Measurements from ENCODE around the gene KCTD18.

Gene KCTD18
- 14.6 to 35.6 (median 23.6) reads per million in 17 experiments for total RNA-seq

DNA sequence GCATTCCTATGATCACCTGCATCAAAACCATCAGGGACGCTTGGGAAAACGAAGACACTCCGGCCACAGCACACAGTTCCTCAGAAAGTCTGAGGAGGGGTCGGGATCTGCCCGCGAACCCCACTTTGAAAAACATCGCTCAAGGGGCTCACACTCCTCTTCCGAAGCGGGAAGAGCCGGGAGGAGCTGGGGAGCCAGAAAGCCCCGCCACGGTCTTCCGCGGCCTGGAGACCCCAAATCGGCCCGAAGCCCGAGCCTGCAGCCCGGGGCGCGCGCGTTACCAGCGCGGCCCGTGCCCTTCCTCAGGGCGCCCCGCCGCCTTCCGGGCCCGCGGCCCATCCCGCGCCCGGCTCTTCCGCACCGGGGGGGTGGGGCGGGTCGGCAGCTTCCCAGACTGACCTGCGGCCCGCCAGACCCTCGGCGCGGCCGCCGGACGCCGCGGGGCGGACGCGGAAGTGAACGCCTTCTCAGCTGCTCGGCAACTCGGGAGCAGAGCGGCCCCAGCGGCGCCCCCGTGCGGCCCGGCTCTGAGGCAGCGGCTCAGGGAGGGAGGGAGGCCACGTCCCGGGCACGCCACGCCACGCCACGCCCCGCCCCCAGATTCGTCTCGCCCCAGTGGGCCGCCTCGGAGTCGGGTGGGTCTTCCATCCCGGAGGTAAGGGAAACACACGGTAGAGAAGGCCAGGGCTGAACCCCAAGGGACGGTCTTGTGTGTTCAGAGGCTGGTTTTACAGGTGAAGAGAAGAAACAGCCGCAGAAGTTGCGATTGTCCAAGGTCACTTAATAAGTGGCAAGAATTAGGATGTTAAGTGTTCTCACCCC, at the start of gene KCTD18:
Gene KCTD18 (minus strand): TSS at position 457 of the 822 bp plus-strand sequence. CDS start 3,052 bp downstream, outside the sequence.
- peak; percentile 92 to 97 (median 96) for DNase-seq

GRCh38 chr2:200540793-200541192, 30.9 kb upstream of the KCTD18 start:
- no peak for DNase-seq

DNA sequence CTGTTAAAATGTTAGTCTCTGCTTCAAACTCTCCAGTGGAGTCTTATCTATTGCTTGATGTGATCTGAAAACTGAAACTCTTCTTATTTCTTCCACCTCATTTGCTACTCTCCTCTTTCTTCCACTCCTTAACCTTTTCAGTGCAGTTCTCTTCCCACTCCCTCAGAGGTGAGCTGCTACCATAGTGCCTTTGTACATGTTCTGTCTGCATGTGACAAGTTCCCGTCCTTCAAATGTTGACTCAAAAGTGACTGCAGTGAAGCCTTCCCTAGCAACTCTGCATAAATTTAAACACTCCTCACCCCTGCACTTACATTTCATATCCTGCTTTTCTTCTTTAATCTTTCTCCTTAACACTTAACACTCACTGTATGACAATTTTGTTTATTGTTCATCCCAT, 28.3 kb upstream of the KCTD18 start:
- DNase-seq: no peak

- DNase-seq: no peak
Observed at GRCh38 chr2:200534572-200534971, 24.7 kb upstream of the KCTD18 start.

- no peak for DNase-seq
Observed at GRCh38 chr2:200533754-200534153, 23.9 kb upstream of the KCTD18 start.

DNA sequence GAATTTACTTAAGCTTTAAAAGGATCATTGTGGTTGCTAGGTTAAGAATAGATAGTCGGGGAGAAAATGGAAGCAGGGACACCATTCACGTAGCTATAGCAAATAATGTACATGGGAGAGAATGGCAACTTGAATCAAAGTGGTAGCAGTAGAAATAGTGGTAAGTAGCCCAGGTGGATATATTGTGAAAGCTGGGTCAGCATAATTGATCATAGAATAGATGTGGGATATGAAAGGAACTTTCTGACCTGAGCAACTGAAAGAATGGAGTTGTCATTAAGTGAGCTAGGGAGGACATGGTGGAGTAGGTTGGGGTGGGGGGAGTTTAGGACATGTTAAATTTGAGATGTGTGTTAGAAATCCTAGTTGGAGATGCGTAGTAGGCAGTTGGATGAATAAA, 18.4 kb upstream of the KCTD18 start:
- no peak for DNase-seq

- peak; percentile 95 to 98 (median 97) for DNase-seq
Observed at GRCh38 chr2:200525882-200526651, 16.2 kb upstream of the KCTD18 start, which contains the start of gene SGO2. Gene SGO2, plus strand, starts transcription at chr2:200526207. Its CDS starts 6,769 bp downstream, at chr2:200532976.

DNA sequence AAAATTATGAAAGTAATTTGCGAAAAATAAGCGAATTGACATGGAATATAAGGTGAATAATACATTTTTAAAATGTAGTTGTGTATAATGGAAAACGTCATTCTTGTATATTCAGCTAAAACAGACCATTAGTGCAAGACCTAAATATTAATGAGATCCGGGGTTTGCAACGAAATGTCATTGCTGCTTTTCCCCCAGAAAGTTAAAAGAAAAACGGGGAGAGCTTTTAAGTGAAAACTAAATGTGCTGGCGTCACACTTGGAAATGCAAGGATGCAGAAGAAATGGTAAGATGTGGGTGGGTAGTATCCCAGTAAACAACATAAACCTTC, 15.6 kb upstream of the KCTD18 start:
- no peak for DNase-seq

GRCh38 chr2:200525066-200525465, 15.2 kb upstream of the KCTD18 start:
- no peak for DNase-seq

DNA sequence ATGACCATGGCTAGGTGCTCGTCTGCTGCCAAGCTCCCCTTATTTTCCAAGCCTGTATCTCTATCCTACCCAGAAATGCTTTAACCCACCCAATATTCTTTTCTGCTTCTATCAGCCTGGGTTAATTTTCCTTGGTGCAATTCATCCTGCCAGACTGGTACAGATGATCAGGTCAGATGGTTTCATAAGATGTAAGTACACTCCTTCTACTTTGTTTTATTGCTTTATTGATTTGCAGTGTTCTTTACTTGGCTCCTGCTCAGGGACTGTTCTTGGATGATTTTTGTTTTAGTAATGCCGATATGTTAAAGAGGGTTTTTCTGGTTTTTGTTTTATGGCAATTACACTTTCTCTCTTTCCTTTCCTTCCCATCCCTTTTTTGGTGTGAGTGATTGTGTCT, 13.7 kb upstream of the KCTD18 start:
- DNase-seq: no peak

DNA sequence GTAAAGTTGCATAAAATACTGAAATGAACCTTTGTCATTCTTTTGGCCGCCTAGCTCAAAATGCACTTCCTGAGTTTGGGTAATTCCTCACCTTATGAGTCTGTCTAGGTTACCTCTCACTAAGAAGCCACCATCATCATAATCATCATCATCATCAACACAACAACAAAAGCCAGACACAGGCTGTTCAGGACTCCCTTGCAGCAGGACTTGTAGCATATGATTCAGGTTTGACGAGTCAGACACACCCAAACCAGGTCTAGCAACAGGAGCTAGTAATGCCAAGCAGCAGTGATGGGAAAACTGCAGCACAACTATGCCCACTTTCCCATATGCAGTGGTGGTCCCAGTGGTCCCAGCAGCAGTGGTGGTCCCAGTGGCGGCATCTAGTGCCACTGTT, 13.3 kb upstream of the KCTD18 start:
- no peak for DNase-seq

DNA sequence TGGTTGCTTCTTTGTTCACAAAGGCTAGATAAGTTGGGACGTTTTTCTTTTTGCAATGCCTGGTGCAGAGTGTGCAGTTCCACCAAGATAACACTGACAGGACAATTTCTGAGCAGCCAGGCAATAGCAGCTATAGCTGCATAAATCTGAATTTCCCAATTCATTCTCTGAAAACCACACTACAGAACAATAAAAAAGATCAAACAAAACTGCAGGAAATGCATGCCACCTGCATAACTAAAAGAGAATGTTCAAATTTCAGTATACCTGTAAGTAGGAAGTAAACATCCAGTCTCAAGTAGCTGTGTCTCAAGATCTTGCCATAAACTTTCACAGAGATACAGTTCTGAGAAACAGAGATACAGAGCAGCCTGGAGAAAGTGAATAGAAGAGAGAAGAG, 5.3 kb upstream of the KCTD18 start:
- DNase-seq: no peak

DNA sequence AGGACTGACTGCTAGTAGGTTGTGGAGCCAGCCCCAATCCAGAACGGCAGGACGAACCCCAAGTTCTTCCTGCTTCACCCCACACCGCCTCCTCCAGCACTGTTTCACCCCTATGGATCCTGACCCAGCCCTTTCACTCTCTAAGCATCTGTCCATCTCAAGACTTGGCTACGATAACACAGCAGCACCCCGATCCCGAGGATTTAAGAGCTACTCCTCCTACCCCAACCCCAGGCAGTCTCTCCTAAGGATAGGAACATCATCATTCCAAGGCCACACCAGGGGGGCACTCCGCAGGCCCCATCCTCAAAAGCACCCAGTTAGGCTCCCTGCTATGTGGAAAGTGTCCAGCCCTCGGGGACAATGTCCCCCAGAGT, 645 bp downstream of the KCTD18 start:
- peak; percentile 5 to 28 (median 14) for DNase-seq

- no peak for DNase-seq
Observed at GRCh38 chr2:200507179-200507578, 2.7 kb downstream of the KCTD18 start.

- DNase-seq: no peak
Observed at GRCh38 chr2:200506679-200507078, 3.2 kb downstream of the KCTD18 start.

DNA sequence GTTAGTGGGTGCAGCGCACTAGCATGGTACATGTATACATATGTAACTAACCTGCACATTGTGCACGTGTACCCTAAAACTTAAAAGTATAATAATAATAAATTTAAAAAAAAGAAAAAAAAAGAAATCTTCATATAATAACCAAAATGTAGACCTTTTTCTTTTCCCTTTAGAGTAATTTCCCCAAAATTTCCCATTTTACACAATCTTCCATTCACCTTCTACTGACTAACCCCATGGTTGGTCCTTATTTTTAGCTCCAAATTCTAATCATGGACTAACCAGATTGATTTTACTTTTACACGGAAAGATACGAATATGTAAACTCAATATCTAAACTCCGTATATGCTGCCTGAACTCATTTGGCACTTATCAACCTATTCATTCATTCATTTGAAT, 7.7 kb downstream of the KCTD18 start:
- no peak for DNase-seq

DNA sequence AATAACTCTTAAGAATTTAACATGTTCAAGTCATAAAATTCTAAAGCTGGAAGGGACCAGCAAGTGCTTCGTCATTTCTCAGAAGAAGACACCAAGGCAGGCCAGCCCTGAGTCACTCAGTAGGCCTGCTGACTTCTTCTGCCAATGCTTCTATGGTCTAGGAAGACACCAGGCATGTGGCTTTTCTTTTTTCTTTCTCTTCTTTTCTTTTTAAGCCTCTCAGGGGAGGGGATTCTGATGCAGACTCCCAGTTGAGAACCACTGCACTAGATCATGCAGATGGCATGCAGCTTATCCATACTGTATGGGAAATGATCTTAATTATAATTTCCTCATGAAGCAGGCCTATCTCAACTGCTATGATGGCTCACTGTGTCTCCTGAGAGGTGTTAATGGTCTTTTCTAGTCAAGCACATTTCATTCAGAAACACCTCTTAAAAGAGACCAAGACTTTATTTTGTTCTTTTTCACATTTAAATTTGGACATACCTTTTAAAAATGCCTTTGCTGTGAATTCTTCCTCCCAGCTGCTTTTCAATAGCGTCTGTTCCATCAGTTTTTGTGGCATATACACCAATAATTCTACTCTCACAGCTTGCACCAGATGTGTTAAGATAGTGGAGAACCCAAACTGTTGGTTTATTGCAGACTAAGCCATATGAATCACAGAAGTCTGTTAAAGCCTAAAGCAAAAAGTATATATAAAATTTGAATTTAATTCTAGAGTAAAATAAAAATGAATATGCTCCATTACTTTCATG, 11.3 kb downstream of the KCTD18 start:
- DNase-seq: no peak

DNA sequence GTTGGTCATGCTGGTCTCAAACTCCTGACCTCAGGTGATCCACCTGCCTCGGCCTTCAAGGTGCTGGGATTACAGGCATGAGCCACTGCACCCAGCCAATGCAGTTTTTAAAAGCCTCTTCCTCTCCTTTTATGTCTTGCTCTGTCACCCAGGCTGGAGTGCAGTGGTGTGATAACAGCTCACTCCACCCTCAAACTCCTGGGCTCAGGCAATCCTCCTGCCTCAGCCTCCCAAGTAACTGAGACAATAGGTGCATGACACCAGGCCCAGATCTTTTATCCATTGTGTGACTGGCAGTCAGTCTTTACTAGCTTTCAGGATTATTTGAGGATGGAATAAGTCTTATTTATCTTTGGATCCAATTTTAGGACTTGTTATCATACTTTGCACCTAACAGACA, 13.2 kb downstream of the KCTD18 start:
- DNase-seq: no peak

GRCh38 chr2:200494048-200494447, 15.8 kb downstream of the KCTD18 start:
- no peak for DNase-seq

- no peak for DNase-seq
Observed at GRCh38 chr2:200492656-200493055, 17.2 kb downstream of the KCTD18 start.

- DNase-seq: no peak
Observed at GRCh38 chr2:200490001-200490400, 19.9 kb downstream of the KCTD18 start.

- no peak for DNase-seq
Observed at GRCh38 chr2:200488169-200488568, 21.7 kb downstream of the KCTD18 start.

GRCh38 chr2:200486529-200486928, 23.3 kb downstream of the KCTD18 start:
- DNase-seq: no peak

All from suppressor macrophage (primary cell).